NCI-H1105 treated with DMSO at 0.1 percent for 48 hours (cell line): ENCODE data around the gene PSME1.
"Not testable (repeated sequence)": the region's sequence is repeated elsewhere in the genome, so short reads cannot be mapped to it uniquely, and the experiment has no call there.

Experiments used
- DNase-seq: peaks from one replicate; lab custom pipeline; 2025; lab: John Stamatoyannopoulos, UW

PSME1 gene

GRCh38 chr14:24105609-24106239 lies 30.3 kb upstream of the PSME1 start:
- DNase-seq: not testable (repeated sequence)

- DNase-seq: no peak
Measured at GRCh38 chr14:24106672-24107271, 29.2 kb upstream of the PSME1 start.

- DNase-seq: no peak
Measured at GRCh38 chr14:24108336-24108874, 27.6 kb upstream of the PSME1 start.

- DNase-seq: no peak
Measured at GRCh38 chr14:24110060-24110459, 25.9 kb upstream of the PSME1 start.

GRCh38 chr14:24110523-24110922 lies 25.5 kb upstream of the PSME1 start:
- DNase-seq: no peak

- DNase-seq: no peak
Measured at GRCh38 chr14:24113379-24113800, 22.6 kb upstream of the PSME1 start.

- DNase-seq: peak; percentile 92
Measured at GRCh38 chr14:24113801-24114531, 22.0 kb upstream of the PSME1 start.

GRCh38 chr14:24114532-24115421 lies 21.2 kb upstream of the PSME1 start, which contains the start of the genes DCAF11 and NRL:
Gene DCAF11 (plus strand): TSS chr14:24114777. CDS start chr14:24115595, 818 bp downstream.
Gene NRL (minus strand): TSS chr14:24114949. CDS start chr14:24082848, 32,101 bp downstream.
- peak; percentile 100 for DNase-seq

GRCh38 chr14:24115422-24116127 lies 20.4 kb upstream of the PSME1 start:
- DNase-seq: no peak

GRCh38 chr14:24116128-24116814 lies 19.7 kb upstream of the PSME1 start:
- no peak for DNase-seq

- no peak for DNase-seq
Measured at GRCh38 chr14:24117179-24117578, 18.8 kb upstream of the PSME1 start.

GRCh38 chr14:24119691-24120090 lies 16.3 kb upstream of the PSME1 start:
- DNase-seq: no peak

- DNase-seq: no peak
Measured at GRCh38 chr14:24121210-24121609, 14.8 kb upstream of the PSME1 start.

GRCh38 chr14:24122416-24122815 lies 13.6 kb upstream of the PSME1 start:
- DNase-seq: no peak

- DNase-seq: no peak
Measured at GRCh38 chr14:24122898-24123297, 13.1 kb upstream of the PSME1 start.

GRCh38 chr14:24123424-24124417 lies 12.3 kb upstream of the PSME1 start:
- DNase-seq: no peak

GRCh38 chr14:24126939-24127338 lies 9.1 kb upstream of the PSME1 start:
- DNase-seq: no peak

GRCh38 chr14:24127673-24128072 lies 8.3 kb upstream of the PSME1 start:
- DNase-seq: no peak

- DNase-seq: no peak
Measured at GRCh38 chr14:24129410-24129998, 6.5 kb upstream of the PSME1 start.
